Measurements from ENCODE around the gene PPFIA4. TPM values are rescaled to one million over a fixed set of nuclear protein-coding genes. Genes with fewer than 3 reads are reported as not detected.

PPFIA4 gene
- total RNA-seq, 1 donor from 2014 or later, result 4.9 TPM

GRCh38 chr1:203103829-203104495, 77.7 kb downstream of the PPFIA4 start:
- Mint-ChIP-seq H3K27ac (no peak overlapping the region), H3K9me3 (no peaks in the 10 kb centered on the region), H3K27me3 (peaks cover 22% of the 10 kb centered on the region), H3K4me1 (ENCODE audit: unreplicated experiment) (peaks cover 13% of the 10 kb centered on the region), H3K4me3 (no peak overlapping the region), H3K36me3 (no peaks in the 10 kb centered on the region)
- DNase-seq (ENCODE audit: extremely low spot score, unreplicated experiment), result no peak
- no peak for TF ChIP-seq CTCF (conservative IDR thresholded peaks at IDR 0.05)

- H3K9me3 Mint-ChIP-seq, result no peaks in the 10 kb centered on the region
- peaks cover 13% of the 10 kb centered on the region for H3K4me1 Mint-ChIP-seq (ENCODE audit: unreplicated experiment)
- no peak overlapping the region for H3K27ac Mint-ChIP-seq
- H3K27me3 Mint-ChIP-seq, result peaks cover 31% of the 10 kb centered on the region
- no peak for DNase-seq (ENCODE audit: extremely low spot score, unreplicated experiment)
- no peak for TF ChIP-seq CTCF (conservative IDR thresholded peaks at IDR 0.05)
- H3K4me3 Mint-ChIP-seq, result no peak overlapping the region
- H3K36me3 Mint-ChIP-seq, result no peaks in the 10 kb centered on the region
Observed at GRCh38 chr1:203104789-203105390, 78.6 kb downstream of the PPFIA4 start.

DNA sequence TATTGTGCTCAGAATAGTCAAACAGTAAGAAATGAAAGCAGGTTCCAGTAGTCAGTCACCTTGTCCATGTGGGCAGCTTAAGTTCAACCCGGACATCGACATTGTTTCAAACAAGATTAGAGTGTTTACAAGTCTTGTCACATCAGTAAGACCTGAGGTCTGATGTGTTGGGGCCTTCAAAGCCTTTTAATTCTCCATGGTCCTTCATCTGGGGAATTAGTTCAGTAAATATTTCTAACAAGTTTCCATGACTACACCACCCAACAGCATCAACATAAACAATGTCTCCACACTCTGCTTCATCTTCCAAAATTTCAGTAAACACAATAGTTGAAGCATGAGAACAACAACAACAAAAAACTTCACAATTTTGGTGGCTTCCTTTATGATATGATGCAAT, 86.2 kb downstream of the PPFIA4 start:
- no peaks in the 10 kb centered on the region for H3K4me1 Mint-ChIP-seq (ENCODE audit: unreplicated experiment)
- H3K27me3 Mint-ChIP-seq, result peaks cover 48% of the 10 kb centered on the region
- no peaks in the 10 kb centered on the region for H3K36me3 Mint-ChIP-seq
- H3K27ac Mint-ChIP-seq, result no peak overlapping the region
- no peak overlapping the region for H3K4me3 Mint-ChIP-seq
- no peak for DNase-seq (ENCODE audit: extremely low spot score, unreplicated experiment)
- H3K9me3 Mint-ChIP-seq, result no peaks in the 10 kb centered on the region
- TF ChIP-seq CTCF (conservative IDR thresholded peaks at IDR 0.05), result no peak

- H3K9me3 Mint-ChIP-seq, result no peaks in the 10 kb centered on the region
- H3K27me3 Mint-ChIP-seq, result peaks cover 50% of the 10 kb centered on the region
- no peaks in the 10 kb centered on the region for H3K36me3 Mint-ChIP-seq
- DNase-seq (ENCODE audit: extremely low spot score, unreplicated experiment), result no peak
- no peak for TF ChIP-seq CTCF (conservative IDR thresholded peaks at IDR 0.05)
- no peak overlapping the region for H3K27ac Mint-ChIP-seq
- H3K4me3 Mint-ChIP-seq, result no peak overlapping the region
- H3K4me1 Mint-ChIP-seq (ENCODE audit: unreplicated experiment), result no peaks in the 10 kb centered on the region
Observed at GRCh38 chr1:203113308-203113707, 87.0 kb downstream of the PPFIA4 start.

DNA sequence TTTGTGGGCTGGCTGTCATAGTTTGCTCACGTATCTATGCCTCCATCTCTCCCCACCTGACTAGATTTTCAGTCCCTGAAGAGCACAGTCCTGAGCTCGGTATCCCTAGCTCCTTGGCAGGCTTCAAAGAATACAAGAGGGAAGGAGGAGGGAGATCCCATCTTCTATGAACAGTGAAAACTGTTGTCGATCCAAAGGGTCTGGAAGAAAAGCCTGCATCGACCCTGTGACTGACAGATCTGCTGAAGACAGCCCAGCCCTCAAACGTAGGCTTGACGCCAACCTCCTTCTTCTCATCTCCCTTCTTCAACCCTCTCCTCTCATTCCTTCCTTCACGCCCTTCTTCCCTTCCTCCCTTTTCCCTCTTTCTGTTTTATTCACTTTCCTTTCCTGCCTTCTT, 87.9 kb downstream of the PPFIA4 start:
- no peak for DNase-seq (ENCODE audit: extremely low spot score, unreplicated experiment)
- no peaks in the 10 kb centered on the region for H3K9me3 Mint-ChIP-seq
- H3K36me3 Mint-ChIP-seq, result no peaks in the 10 kb centered on the region
- H3K27me3 Mint-ChIP-seq, result peaks cover 52% of the 10 kb centered on the region
- no peak overlapping the region for H3K27ac Mint-ChIP-seq
- H3K4me3 Mint-ChIP-seq, result no peak overlapping the region
- no peak for TF ChIP-seq CTCF (conservative IDR thresholded peaks at IDR 0.05)
- H3K4me1 Mint-ChIP-seq (ENCODE audit: unreplicated experiment), result no peaks in the 10 kb centered on the region
